Eye (tissue), 1 donor: ENCODE measurements around the gene LMBRD2.
A peak's percentile ranks its signal among the peaks of the same experiment; 100 is the strongest.
"Not testable (repeated sequence)": the region's sequence is repeated elsewhere in the genome, so short reads cannot be mapped to it uniquely, and the experiment has no call there.

Source experiments
- DNase-seq: peaks from one replicate; pipeline ENCODE4 v3.0.0-alpha.2; 2015

Gene LMBRD2

GRCh38 chr5:36151434-36152323, at the start of gene LMBRD2, which contains the start of gene SKP2:
LMBRD2 (minus strand) TSS chr5:36151887; CDS start chr5:36143349, 8,538 bp downstream.
SKP2 (plus strand) TSS chr5:36152111; CDS start chr5:36152263, 152 bp downstream.
- peak; percentile 100 for DNase-seq

- DNase-seq: no peak
Measured at GRCh38 chr5:36200513-36200912, 48.8 kb upstream of the LMBRD2 start.

- no peak for DNase-seq
Measured at GRCh38 chr5:36199620-36200019, 47.9 kb upstream of the LMBRD2 start.

- not testable (repeated sequence) for DNase-seq
Measured at GRCh38 chr5:36198783-36199182, 47.1 kb upstream of the LMBRD2 start.

GRCh38 chr5:36198281-36198680, 46.6 kb upstream of the LMBRD2 start:
- no peak for DNase-seq

GRCh38 chr5:36193746-36194145, 42.1 kb upstream of the LMBRD2 start:
- DNase-seq: no peak

GRCh38 chr5:36184408-36184807, 32.7 kb upstream of the LMBRD2 start:
- not testable (repeated sequence) for DNase-seq

- DNase-seq: no peak
Measured at GRCh38 chr5:36181774-36182173, 30.1 kb upstream of the LMBRD2 start.

GRCh38 chr5:36180556-36181350, 29.1 kb upstream of the LMBRD2 start:
- DNase-seq: no peak

- DNase-seq: no peak
Measured at GRCh38 chr5:36179950-36180349, 28.3 kb upstream of the LMBRD2 start.

- no peak for DNase-seq
Measured at GRCh38 chr5:36178524-36178890, 26.8 kb upstream of the LMBRD2 start.

- peak; percentile 61 for DNase-seq
Measured at GRCh38 chr5:36177715-36178523, 26.2 kb upstream of the LMBRD2 start.

- no peak for DNase-seq
Measured at GRCh38 chr5:36177154-36177553, 25.5 kb upstream of the LMBRD2 start.

- DNase-seq: no peak
Measured at GRCh38 chr5:36175043-36175442, 23.4 kb upstream of the LMBRD2 start.

GRCh38 chr5:36174119-36174518, 22.4 kb upstream of the LMBRD2 start:
- DNase-seq: no peak

- no peak for DNase-seq
Measured at GRCh38 chr5:36173426-36173825, 21.7 kb upstream of the LMBRD2 start.

GRCh38 chr5:36172599-36172998, 20.9 kb upstream of the LMBRD2 start:
- DNase-seq: no peak

- no peak for DNase-seq
Measured at GRCh38 chr5:36170832-36171424, 19.2 kb upstream of the LMBRD2 start.

- DNase-seq: no peak
Measured at GRCh38 chr5:36168737-36169136, 17.1 kb upstream of the LMBRD2 start.

GRCh38 chr5:36164461-36164860, 12.8 kb upstream of the LMBRD2 start:
- DNase-seq: no peak

- DNase-seq: no peak
Measured at GRCh38 chr5:36162810-36163486, 11.3 kb upstream of the LMBRD2 start.

- no peak for DNase-seq
Measured at GRCh38 chr5:36161361-36161760, 9.7 kb upstream of the LMBRD2 start.
